GM12872 (cell line): ENCODE measurements around the gene UBQLN3.

ENCODE experiments used
- CTCF ChIP-seq: IDR thresholded peaks from 3 replicates; pipeline ENCODE4 v1.5.1; 2011; ENCODE audit warnings: low read depth, mild to moderate bottlenecking, low read length, moderate library complexity; ENCODE audit not compliant: insufficient read depth

UBQLN3 gene

DNA sequence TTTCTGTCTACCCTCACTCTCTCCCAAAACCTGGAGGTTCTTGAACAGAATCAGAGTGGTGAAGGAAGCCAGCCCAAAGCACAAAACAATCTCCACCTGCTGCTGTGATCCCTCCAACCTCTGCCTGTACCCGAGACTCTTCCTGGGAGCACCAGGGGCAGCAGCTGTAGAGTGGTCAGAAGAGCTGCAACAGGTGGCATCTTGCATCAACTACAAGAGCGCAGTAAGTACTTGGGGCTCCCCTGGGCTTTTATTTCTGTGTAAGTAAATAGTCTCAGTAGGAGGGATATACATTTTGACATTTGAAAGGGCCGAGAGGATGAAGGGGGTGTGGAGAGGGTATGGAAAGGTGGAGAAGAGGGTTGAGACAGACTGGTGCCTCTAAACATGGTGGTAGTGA is 15.0 kb upstream of the UBQLN3 start:
- no peak for TF ChIP-seq CTCF

GRCh38 chr11:5522308-5522707 is 12.6 kb upstream of the UBQLN3 start:
- no peak for TF ChIP-seq CTCF

DNA sequence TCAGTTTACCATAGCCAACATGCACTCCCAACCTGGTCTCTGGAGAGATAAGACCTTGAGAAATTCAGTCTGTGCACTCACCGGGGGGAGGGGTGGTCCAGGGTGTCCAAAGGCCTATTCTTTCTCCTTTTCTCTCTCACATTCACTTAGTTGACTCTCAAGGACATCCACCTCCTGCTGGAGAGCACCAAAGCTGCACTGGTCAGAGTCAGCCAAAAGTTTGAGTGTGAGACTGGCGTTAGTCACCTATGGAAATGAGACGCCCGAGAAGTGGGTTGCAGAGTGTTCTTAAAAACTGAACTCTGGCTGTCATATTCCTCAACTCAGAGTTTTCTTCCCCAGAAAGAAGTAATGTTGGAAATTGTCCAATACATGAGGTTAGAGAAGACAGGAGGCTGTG is 11.8 kb upstream of the UBQLN3 start:
- no peak for TF ChIP-seq CTCF

- no peak for TF ChIP-seq CTCF
Observed at GRCh38 chr11:5516599-5516998, 6.8 kb upstream of the UBQLN3 start, which contains the start of gene UBQLNL. Gene UBQLNL, minus strand, starts transcription at chr11:5516699. Its CDS starts 258 bp downstream, at chr11:5516441.

DNA sequence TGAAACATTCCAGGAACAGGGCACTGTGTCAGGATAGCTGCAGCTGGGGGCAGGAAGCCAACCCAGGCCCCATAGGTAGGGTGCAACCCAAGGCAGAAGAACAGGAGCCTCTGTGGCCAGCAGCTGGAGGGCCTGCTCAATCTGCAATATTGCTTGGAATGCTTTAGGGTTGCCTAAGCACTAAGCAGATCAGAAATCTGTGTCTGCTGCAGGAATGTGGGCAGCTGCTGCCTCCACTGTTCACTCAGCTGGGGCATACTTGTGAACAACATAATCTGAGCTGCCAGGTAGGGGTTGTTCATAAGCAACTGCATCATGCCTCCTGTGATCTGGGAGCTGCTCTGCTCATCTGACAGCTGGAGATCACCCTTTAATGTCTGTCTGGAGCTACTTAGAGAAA is 5.1 kb upstream of the UBQLN3 start:
- no peak for TF ChIP-seq CTCF

DNA sequence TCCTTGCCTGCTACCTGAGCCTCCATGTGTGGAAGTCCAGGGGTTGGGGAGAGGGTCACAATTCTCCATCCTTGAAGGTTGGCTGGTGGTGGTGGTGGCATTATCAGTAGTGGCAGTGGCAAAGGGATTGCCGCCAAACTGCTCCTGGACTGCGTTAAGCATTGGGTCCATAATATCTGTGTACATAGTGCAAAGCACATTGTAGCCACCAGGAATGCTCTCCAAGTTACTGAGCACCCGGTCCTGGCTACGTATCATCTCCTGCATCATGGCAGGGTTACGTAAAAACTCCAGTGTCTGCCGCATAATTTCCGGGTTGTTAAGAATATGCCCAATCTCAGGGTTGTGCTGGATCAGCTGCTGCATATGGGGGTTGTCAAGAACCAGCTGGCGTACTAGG is 1.2 kb downstream of the UBQLN3 start:
- TF ChIP-seq CTCF = no peak

- TF ChIP-seq CTCF = no peak
Observed at GRCh38 chr11:5507933-5508305, 1.8 kb downstream of the UBQLN3 start.
